Limb (tissue), 2 donors: ENCODE results near the gene CDC5L.

Source experiments
- DNase-seq, 2 donors: peaks; one replicate each; pipeline ENCODE4 v3.0.0-alpha.2; 2016; ENCODE audit errors: extremely low spot score in 2 of 2

Gene CDC5L

DNA sequence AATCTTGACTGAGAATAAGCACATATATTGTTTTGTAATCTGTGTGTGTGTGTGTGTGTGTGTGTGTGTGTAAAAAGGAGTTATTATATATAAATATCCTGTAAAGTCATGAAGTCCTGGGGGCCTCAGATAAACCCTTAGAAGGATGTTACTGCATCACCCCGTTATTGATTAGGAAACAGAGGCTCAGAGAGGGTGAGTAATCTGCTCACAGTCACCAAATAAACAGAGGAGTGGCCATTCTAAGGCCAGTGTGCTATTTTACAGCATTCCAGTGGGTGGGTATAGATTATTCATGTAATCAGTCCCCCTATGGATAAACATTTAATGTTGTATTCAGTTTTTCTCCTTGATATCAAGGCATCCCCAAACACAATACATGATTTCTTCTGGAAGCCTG lies 87.1 kb downstream of the CDC5L start:
- DNase-seq = no peak

DNA sequence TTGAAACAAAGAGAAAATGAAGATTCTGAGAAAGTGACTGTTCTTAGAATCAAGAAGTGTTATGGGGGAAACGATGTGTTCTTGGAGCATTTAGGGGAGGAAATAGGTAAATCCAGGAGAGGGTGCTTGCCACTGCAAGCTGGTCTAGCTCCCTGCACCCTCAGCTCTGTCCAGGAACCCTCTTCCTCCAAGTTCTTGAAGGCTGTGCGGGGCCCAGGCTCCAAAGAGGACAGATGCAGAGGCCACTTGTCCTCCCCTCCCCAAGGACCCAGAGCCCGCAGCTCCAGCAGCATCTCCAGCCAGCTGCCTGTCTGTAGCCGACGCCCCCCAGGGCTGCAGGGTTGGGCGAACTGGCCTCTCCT lies 87.9 kb downstream of the CDC5L start:
- no peak for DNase-seq

DNA sequence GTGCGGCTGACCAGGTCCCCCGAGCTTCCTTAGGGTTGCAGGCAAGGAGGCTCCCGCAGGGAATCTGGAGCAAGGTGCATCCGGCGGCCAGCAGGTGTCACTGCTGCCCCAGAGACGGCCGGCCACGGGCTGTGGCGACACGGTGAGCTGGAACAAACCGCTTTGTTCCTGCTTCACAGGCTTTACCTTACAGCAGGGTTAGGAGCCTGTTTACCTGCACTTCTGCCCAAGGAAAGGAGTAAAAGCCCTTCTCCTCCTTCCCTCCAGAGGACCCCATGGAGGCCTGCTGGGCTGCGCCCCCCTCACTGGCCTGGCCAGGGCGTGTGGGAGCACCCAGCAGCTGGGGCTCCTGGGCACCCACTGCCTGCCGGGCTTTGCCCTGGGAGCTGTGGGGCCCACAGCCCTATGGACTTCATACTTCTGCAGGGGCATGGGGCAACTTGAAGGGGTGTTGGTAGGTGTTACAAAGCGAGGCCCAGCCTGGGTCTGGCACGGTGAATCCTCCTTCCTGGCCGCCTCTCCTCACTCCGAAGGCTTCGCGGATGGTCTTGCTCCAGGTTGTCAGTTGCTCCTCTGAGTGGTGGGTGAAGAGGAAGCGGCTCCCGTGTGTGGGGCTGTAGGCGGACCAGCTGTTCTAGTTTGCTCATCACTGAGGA lies 88.4 kb downstream of the CDC5L start:
- DNase-seq = peak; percentile 83 to 91

DNA sequence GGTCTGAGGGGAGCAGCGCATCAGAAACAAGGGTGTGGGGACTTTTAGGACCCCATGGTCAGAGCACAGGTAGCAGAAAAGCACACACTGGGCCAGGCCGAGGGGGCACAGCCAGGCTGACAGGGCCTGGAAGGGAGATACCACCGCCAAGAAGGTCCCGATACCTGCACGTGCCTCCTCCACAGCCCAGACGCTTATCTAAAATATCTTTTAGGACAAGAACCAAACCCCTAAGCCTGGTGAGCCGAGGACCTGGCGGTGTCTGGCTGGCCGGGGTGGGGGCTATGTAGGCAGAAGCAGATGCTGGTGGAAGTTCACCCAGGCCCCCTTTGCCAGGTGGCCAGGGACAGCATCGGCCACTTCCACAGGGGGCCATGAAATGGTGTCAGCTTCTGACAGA lies 89.3 kb downstream of the CDC5L start:
- no peak for DNase-seq

DNA sequence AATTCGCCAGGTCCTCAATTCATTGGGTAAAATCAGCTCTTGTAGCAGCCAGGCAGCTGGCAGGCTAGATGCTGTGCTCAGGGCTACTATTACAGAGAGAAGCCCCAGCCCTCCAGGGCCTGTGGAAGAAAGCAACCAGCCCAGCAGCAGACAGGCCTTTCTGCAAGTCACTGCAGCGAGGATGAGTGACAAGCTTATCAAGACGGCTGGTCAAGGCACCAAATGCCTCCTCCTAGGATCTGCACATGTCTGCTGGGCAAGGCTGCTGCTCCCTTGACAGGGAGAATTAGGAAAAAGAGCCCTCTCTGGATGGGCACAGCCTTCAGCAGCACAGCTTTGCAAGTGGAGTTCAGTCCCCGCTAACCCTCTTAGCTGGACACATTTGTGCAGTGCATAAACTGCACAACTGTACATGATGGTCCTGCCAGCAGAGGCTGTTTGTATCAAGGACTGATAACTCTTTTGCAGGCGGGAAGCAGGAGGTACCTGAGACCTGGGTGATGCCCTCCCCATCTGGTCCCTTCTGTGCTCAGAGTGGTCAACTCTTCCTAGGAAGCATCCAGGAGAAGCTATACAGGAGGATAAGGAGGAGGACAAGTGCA lies 89.9 kb downstream of the CDC5L start:
- DNase-seq = no peak

DNA sequence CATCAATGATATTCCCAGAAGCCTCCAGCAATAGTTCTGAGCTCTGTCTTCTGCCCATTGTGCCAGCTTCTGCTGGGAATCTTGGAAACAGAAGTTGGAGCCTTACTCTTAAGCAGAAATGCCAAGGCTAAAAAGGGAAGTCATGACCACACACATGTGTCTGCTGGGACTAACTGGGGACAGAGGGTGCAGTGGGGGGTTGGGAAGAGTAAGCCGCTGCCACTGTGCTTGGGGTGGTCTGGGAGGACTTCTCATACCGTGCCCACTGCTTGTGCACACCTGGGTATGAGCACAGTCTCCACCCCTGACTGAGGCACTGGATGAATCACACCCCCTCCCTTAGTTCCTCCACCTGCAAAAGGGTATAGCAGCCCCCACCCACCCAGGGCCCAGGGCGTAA lies 90.7 kb downstream of the CDC5L start:
- no peak for DNase-seq

DNA sequence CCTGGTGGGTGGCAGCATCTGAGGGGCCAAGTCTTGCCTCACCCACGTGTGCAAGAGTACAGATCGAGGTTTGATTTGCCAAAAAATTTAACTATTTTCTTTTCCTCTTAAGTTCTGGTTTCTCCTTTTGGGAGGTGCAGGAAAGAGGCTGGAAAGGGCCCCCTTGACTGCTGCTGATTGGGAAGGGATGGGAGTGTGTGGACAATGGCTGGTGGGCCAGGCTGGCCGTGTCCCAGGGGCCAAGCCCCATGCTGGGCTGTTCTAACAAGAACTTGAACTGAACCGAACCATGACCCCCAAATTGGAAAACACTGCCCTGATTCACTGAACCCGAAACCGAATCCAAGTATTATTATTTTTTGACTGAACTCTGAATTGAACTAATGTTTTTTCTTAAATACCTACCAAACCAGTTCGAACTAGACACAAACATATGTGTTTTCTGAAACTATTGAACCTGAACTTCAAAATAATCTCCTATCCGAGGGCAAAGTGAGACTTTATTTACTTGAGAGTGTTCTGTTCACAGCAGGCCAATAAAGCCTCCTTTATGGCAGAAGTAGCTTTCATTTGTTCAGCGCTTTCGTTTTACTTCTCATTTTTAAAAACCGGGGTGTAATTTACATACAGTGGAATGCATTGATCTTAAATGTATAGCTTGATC lies 91.2 kb downstream of the CDC5L start:
- DNase-seq = no peak

DNA sequence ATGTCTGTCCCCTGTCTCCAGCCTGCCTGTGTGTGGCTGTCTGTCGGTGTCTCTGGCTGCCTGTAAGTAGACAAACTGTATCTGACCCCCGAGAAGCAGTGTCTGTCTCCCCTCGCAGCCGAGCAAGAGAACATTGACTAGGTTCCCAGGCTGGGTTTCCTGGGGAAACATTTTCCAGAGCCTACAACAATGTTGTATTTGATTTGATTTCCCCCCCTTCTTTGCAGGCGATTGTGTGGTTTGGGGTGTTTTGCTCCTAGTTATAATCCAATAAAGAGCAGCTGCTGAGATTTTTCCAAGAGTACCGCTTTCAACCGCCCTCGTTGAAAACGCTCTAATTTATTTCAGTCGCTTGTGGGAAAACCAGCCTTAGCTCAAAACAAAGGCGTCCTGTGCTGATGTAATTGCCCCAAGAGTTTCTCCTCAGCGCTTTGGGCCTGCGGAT lies 92.6 kb downstream of the CDC5L start:
- peak; percentile 55 to 59 for DNase-seq

DNA sequence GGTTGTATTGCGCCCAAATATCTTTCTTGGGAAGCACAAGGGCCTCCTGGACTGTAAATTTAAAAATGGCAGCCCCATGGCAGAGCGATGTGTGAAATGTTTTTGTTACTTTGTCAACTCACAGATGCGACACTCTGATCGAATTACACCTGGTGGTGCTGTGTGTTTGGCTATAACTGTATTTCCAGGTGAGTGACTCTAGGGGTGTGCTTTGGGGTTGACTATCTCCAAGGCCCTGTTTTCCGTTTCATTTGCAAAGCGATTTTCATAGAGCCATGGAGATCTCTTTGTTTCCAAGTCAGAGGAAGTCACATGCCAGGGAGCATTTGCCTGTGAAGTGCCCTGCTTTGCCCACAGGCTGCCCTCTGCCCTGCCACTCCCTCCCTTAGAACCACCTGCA lies 93.5 kb downstream of the CDC5L start:
- no peak for DNase-seq

DNA sequence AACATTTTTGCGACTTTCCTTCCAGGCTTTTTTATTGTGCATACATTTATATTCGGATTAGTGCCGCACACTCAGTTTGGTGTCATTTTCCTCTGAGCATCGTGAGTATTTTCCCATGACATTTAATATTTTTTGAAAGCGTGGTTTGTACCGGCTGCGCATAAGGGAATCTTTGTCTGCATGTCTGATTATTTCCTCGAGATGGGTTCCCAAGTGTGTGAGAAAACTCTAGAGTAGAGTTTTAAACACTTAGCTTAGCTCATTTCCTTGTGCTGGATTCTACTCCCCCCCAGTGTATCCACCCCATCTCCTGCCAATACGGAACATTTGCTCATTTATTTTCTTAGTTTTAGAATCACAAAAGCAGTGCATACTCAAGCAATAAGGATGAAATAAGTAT lies 94.3 kb downstream of the CDC5L start:
- DNase-seq = no peak

DNA sequence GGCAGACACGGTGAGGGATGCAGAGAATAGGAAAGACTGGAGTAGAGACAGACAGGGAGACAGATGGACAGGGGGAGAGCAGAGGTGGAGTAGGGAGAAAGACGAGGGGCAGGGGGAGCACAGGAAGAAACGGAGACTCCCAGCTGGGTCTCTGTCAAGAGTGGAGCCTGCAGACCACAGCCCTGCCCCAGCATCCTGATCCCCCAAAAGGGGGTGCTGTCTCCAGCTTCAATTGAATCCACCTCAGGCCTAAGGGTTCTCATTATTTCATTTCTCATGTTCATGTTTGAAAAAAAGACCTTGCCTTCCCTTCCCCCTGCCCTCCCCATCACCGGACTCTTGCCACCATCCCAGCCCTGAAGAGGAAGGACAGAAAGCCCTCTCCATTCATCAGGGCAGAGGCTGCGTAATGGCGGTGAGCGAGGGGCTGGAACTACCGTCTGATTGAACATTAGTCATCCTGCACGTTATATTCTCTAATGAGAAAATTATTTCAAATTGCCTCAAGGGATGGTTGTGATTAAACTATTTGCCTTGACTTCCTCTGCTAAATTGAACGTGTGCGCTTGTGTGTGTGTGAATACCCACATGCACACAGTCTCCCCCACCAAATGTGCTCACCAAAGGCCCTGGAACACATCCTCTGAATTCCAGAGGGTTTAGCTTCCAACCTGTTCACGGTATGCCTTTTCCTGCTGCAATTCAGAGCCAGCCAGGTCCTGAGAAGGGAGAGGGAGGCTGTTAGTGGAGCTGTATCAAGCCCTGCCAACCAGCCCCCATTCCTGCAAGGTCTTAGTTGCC lies 98.3 kb downstream of the CDC5L start:
- no peak for DNase-seq

DNA sequence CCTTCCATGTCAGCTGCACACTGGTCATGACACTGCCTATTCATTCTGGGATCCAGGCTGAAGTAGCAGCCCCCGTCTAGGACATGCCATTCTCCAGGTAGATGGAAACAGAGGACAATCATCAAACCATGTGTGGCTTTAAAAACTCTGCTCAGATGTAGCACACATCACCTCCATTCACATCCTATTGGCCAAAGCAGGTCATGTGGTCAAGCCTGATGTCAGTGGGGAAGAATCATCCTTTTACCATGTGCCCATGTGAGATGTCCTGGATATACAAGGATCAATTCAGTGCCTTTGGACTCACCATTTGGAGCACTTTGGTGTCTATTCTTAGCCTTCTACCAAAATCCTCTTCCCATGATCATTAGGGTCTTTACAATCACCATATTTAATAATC lies 99.5 kb downstream of the CDC5L start:
- DNase-seq = no peak

DNA sequence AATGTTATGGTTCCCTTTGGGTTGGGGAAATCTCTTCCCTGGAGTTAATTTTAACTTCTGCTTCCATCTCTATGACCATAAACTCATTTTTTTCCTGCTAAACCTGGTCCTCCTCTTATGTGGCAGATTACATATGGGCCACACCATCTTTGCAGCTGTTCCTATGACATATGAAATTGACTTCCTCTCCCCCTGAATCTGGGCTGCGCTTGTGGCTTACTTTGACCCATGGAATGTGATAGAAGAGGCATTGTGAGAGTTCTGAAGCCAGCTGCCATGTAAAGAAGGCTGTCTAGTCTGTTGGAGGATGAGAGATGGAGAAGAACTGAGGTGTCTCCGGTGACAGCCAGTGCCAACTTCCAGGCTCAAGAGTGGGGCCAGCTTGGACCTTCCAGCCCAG lies 100.1 kb downstream of the CDC5L start:
- DNase-seq = no peak

DNA sequence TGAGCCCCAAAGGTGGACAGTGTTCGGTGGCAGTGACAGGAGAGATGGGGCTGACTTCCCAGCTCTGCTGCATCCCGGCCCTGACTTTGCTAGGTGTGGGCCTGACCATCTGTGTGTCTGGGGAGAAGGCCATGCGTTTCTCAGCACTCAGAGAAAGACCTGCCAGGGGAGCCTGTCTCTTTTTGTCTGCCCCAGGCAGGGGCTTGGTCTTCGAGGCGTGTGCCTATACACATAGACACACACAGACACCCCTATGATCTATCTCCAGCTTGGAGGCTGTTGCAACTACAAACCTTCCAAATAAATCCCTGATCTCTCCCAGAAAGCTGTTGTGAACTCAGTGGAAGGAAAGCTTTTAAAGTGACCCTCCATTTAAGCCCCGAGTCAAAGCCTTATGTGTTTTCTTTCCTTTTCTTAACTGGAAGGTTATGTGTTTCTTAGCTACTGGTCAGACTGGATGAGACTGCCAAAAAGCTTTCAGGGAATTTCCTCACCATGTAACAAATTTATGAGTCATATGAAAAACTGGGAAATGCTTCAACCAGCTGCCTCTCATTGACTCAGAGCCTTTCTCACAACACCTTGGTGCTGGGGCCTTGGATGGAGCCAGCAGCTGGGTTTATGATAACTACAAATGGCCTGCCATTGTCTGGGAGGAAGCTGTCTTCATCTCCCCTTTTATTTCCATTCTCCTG lies 102.6 kb downstream of the CDC5L start:
- peak in 1 of 2 donors; percentile 72 for DNase-seq

DNA sequence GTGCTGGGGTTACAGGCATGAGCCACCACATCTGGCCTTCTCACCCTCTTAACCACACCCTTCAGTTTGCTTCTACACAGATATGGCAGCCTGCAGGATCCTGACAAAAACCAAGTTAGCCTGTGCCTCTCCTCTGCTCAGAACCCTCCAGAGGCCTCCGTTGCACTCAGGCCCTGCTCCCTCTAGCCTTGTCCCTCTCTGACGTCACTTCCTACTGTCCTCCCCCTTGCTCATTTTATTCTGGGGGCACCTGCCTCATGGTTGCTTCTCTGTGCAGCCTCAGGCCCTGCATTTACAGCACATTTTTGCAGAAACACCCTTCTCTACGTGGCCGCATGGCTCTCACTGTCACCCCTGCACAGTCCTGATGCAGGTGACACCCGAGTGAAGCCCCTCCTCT lies 105.6 kb downstream of the CDC5L start:
- DNase-seq = no peak

DNA sequence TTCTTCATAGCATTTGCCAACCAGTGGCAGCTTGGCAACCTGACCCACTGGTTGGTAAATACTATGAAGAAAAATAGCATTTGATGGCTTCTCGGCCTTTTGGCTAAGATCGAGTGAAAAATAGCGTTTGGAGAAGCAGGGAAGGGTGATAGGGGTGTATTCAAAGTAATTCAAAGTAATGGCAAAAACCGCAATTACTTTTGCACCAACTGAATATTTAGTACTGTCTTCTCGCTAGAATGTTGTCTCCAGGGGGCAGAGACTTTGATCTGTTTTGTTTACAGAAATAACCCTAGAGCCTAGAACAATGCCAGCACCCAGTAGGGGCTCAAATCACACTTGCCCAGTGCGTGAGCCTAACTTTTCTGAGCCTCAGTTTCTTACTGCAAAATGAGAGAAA lies 106.1 kb downstream of the CDC5L start:
- no peak for DNase-seq

DNA sequence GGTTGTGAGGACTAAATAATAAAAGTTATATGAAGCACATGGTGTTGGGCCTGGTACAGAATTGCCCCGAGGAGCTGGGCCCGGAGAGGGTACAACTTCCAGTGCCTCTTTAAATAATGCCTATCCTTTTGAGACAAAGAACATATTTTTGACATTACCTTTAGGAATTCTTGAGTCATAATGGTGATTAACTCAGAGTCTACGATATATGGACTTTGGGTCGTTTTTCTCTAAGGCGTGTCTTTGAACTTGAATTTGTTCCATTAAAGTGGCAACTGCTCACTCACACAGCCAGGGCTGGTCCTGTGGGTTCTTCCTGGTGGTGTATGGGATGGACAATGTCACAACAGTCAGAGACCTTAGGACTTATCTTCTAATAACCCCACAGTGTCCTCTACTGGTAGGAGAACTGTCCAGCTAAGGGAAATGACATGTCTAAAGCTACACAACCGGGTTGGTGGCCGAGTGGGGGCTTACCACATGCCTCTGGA lies 106.5 kb downstream of the CDC5L start:
- no peak for DNase-seq

DNA sequence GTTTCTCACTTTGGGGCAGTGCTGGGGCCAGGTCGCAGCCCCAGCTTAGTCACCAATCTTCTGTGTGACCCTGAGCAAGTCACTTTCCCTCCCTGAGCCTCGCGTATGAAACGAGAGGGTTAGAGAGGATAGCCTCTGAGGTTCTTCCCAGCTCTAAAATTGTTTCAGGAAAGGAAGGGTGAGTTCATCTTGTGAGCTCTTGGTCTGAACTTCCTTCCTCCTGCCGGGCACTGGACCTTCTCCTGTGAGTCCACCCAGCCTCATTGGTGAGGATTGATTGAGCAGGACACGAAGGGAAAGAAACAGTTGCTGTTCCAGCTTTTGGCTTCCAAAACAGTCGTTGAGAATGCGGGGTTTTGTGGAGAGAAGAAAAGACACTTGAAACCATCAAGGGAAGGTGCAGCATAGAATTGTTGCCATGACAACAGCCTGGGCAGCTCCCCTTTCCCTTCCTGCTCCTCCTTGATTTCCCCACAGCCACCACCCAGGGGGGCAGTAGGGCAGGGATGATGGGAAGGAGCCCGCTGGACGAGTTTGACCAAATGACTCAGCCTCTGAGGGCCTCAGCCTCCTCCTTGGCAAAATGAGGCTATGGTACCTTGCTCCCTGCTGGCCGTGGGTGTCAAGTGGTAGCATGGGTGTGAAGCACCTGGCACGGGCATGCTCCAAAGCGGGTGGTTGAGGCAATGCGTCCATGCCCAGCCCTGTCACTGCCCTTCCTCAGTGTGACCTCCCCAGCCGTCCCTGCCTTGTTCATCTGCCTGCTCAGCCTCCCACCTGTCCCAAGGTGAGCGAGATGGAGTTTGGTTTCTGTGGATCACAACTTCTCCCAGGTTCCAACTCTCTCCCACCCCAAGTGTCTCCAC lies 107.8 kb downstream of the CDC5L start:
- DNase-seq = no peak

DNA sequence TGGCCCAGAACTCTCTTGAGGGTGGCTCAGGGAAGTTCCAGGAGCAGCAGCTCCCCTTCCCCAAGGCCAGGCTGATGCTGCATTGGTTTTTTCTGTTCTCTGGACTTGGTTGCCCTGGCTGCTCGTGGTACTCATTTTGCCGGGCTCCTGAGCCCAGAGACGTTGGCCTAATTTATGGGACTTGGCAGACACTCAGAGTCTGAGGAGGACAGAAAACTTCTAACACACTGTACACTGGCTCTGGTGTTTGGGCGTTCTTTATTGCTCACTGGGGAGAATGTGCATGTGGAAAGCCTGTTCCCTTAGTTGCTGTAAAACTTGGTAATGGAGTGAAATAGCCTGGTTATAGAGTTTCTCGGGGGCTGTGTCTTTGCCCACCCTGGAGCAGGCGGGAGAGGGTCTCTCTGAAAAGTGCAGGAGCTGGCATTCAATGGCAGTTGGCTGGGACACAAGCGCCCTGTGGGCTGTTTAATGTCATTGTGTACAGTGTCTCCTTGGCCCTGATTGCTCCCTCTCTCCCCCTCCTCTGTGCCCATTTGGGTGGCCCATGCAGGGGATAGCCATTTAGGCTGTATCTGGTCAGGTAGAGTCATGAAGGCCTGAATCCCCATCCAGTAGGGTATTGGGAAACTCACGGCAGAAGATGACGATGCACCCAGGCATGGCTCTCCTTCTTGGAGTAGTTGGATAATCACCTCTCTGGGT lies 109.3 kb downstream of the CDC5L start:
- DNase-seq = no peak

DNA sequence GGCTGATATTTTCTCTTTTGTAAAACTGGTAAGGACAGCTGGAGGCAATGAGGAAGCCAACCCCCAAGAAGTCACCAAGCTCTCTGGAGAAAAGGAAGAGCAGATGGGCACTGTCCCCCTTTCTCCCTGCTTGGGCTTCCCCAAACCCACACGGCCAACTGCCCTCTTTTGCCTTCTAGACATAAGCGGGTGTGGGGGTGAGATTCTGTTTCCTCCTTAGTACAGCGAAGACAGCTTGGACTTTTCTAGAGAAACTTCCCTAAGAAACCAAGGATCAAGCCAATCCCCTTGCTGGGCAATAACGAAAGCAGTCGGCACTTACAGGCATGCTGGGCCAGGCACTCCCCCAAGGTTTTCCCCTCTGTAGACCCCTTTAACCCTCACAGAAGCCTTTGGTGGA lies 110.3 kb downstream of the CDC5L start:
- no peak for DNase-seq
